NCI-H1092 treated with DMSO at 0.1 percent for 48 hours (cell line): Measurements from ENCODE around the gene LSM14B.

ENCODE experiments used
- DNase-seq: peaks from one replicate; lab custom pipeline; 2025; lab: John Stamatoyannopoulos, UW

The LSM14B gene

GRCh38 chr20:62132421-62132820 is 10.1 kb downstream of the LSM14B start:
- DNase-seq: no peak

- DNase-seq: no peak
Observed at GRCh38 chr20:62133051-62133845, 11.0 kb downstream of the LSM14B start.

- DNase-seq: no peak
Observed at GRCh38 chr20:62133864-62134263, 11.6 kb downstream of the LSM14B start.

- DNase-seq: no peak
Observed at GRCh38 chr20:62134735-62135231, 12.5 kb downstream of the LSM14B start.

- DNase-seq: no peak
Observed at GRCh38 chr20:62135573-62136266, 13.4 kb downstream of the LSM14B start.

- DNase-seq: peak; percentile 44
Observed at GRCh38 chr20:62136283-62137091, 14.2 kb downstream of the LSM14B start.

- no peak for DNase-seq
Observed at GRCh38 chr20:62137092-62137384, 14.8 kb downstream of the LSM14B start.

- DNase-seq: no peak
Observed at GRCh38 chr20:62137478-62138203, 15.4 kb downstream of the LSM14B start.

GRCh38 chr20:62138204-62138543 is 15.9 kb downstream of the LSM14B start:
- DNase-seq: no peak

GRCh38 chr20:62138912-62139311 is 16.6 kb downstream of the LSM14B start:
- no peak for DNase-seq

- DNase-seq: no peak
Observed at GRCh38 chr20:62139636-62140035, 17.4 kb downstream of the LSM14B start.

GRCh38 chr20:62141043-62141396 is 18.7 kb downstream of the LSM14B start:
- no peak for DNase-seq

- DNase-seq: peak; percentile 49
Observed at GRCh38 chr20:62141397-62142251, 19.3 kb downstream of the LSM14B start.

- DNase-seq: peak; percentile 34
Observed at GRCh38 chr20:62142252-62143080, 20.2 kb downstream of the LSM14B start.

- peak; percentile 79 for DNase-seq
Observed at GRCh38 chr20:62143081-62143956, 21.0 kb downstream of the LSM14B start, which contains the start of the genes PSMA7 and SS18L1. Gene PSMA7, minus strand, starts transcription at chr20:62143394. Its CDS starts 91 bp downstream, at chr20:62143303. Gene SS18L1, plus strand, starts transcription at chr20:62143769. Its CDS starts 52 bp downstream, at chr20:62143821.

- DNase-seq: peak; percentile 8
Observed at GRCh38 chr20:62143957-62144825, 21.9 kb downstream of the LSM14B start.

GRCh38 chr20:62145688-62146018 is 23.4 kb downstream of the LSM14B start:
- DNase-seq: no peak
